HEK293 (cell line): ENCODE measurements around the gene SP4.

ENCODE experiments used
- CTCF ChIA-PET: fragments of 350-600 bp; formaldehyde crosslinking; extraction: SDS; loops from one replicate; lab custom pipeline; 2021; ENCODE audit warnings: antibody characterized with exemption; lab: Yijun Ruan, JAX
- POLR2A ChIA-PET: fragments of 300-600 bp; formaldehyde crosslinking; extraction: SDS; loops from one replicate; lab custom pipeline; 2020; ENCODE audit warnings: antibody characterized with exemption, inconsistent platforms; lab: Yijun Ruan, JAX
- H3K27ac ChIP-seq: fragments of 200-500 bp; sonication (Bioruptor generic); 2 replicates; pipeline ENCODE4 v1.5.1; 2014; ENCODE audit warnings: low read depth, low read length, control low read depth, inconsistent platforms; ENCODE audit errors: extremely low read depth
- H3K36me3 ChIP-seq, 2 experiments: fragments of 200-500 bp in 1 of 2; sonication (Bioruptor generic) in 1 of 2; 1 replicate in 1 of 2; 2 replicates in 1 of 2; pipeline ENCODE4 v1.5.1; 2014 to 2017; ENCODE audit warnings: inconsistent platforms in 2 of 2, low read length in 2 of 2; ENCODE audit not compliant: control insufficient read depth in 2 of 2, insufficient read depth in 1 of 2
- H3K4me1 ChIP-seq: fragments of 200-500 bp; sonication (Bioruptor generic); 2 replicates; pipeline ENCODE4 v1.5.1; 2014; ENCODE audit warnings: mild to moderate bottlenecking, low read length, inconsistent platforms; ENCODE audit not compliant: control insufficient read depth, insufficient read depth
- H3K4me3 ChIP-seq: 2 replicates; pipeline ENCODE4 v1.5.1; 2011; ENCODE audit warnings: low read depth, mild to moderate bottlenecking, control low read depth, low read length, moderate library complexity
- H3K9me3 ChIP-seq: fragments of 200-500 bp; sonication (Bioruptor generic); 2 replicates; pipeline ENCODE4 v1.5.1; 2014; ENCODE audit warnings: low read depth, low read length, inconsistent platforms; ENCODE audit not compliant: control insufficient read depth, insufficient read depth
- HOXD13 ChIP-seq: sonication (generic); formaldehyde crosslinking; IDR thresholded peaks from 2 replicates; pipeline ENCODE4 v1.8.0; 2022; ENCODE audit warnings: missing genetic modification reagents, borderline replicate concordance
- MZF1 ChIP-seq: fragments of 450-650 bp; formaldehyde crosslinking; IDR thresholded peaks from 2 replicates; pipeline ENCODE4 v1.5.1; 2017; ENCODE audit warnings: missing biosample characterization, missing genetic modification characterization, borderline replicate concordance
- SCRT1 ChIP-seq: fragments of 450-650 bp; formaldehyde crosslinking; IDR thresholded peaks from 2 replicates; pipeline ENCODE4 v1.5.1; 2016; ENCODE audit warnings: missing biosample characterization, missing genetic modification characterization, borderline replicate concordance
- SP7 ChIP-seq: fragments of 450-650 bp; formaldehyde crosslinking; IDR thresholded peaks from 2 replicates; pipeline ENCODE4 v1.5.1; 2016; ENCODE audit warnings: missing biosample characterization, missing genetic modification characterization
- ZBTB48 ChIP-seq: fragments of 450-650 bp; formaldehyde crosslinking; IDR thresholded peaks from 2 replicates; pipeline ENCODE4 v1.5.1; 2016; ENCODE audit warnings: missing biosample characterization, missing genetic modification characterization
- ZNF121 ChIP-seq: fragments of 450-650 bp; formaldehyde crosslinking; IDR thresholded peaks from 2 replicates; pipeline ENCODE4 v1.5.1; 2016; ENCODE audit warnings: missing biosample characterization, missing genetic modification characterization
- ZNF155 ChIP-seq: fragments of 450-650 bp; formaldehyde crosslinking; IDR thresholded peaks from 2 replicates; pipeline ENCODE4 v1.5.1; 2016; ENCODE audit warnings: missing biosample characterization, missing genetic modification characterization
- ZNF202 ChIP-seq: fragments of 450-650 bp; formaldehyde crosslinking; IDR thresholded peaks from 2 replicates; pipeline ENCODE4 v1.5.1; 2016; ENCODE audit warnings: missing biosample characterization, missing genetic modification characterization, borderline replicate concordance
- ZNF23 ChIP-seq: fragments of 450-650 bp; formaldehyde crosslinking; IDR thresholded peaks from 2 replicates; pipeline ENCODE4 v1.5.1; 2016; ENCODE audit warnings: missing biosample characterization, missing genetic modification characterization, borderline replicate concordance
- ZNF274 ChIP-seq, 2 experiments: fragments of 200-500 bp in 1 of 2; fragments of 450-650 bp in 1 of 2; sonication (Bioruptor generic) in 1 of 2; formaldehyde crosslinking in 1 of 2; IDR thresholded peaks; 2 replicates each; pipeline versions ENCODE4 v1.5.1 to v1.6.1; 2014 to 2016; ENCODE audit warnings: borderline replicate concordance in 1 of 2, inconsistent platforms in 1 of 2, low read length in 1 of 2, missing biosample characterization in 1 of 2, missing genetic modification characterization in 1 of 2
- ZNF398 ChIP-seq: fragments of 450-650 bp; formaldehyde crosslinking; IDR thresholded peaks from 2 replicates; pipeline ENCODE4 v1.5.1; 2017; ENCODE audit warnings: missing biosample characterization, missing genetic modification characterization
- ZNF433 ChIP-seq: fragments of 450-650 bp; formaldehyde crosslinking; IDR thresholded peaks from 2 replicates; pipeline ENCODE4 v1.5.1; 2016; ENCODE audit warnings: missing biosample characterization, missing genetic modification characterization, low read depth
- ZNF514 ChIP-seq: fragments of 450-650 bp; formaldehyde crosslinking; IDR thresholded peaks from 2 replicates; pipeline ENCODE4 v1.5.1; 2016; ENCODE audit warnings: missing biosample characterization, missing genetic modification characterization
- ZNF677 ChIP-seq: fragments of 450-650 bp; IDR thresholded peaks from 2 replicates; pipeline ENCODE4 v1.5.0; 2018; ENCODE audit warnings: missing biosample characterization, mild to moderate bottlenecking, missing genetic modification characterization, moderate library complexity
- ZNF777 ChIP-seq: fragments of 450-650 bp; formaldehyde crosslinking; IDR thresholded peaks from 2 replicates; pipeline ENCODE4 v1.5.1; 2017; ENCODE audit warnings: missing biosample characterization, missing genetic modification characterization, borderline replicate concordance
- TF ChIP-seq, protein P1 (sequence below): sonication (generic); formaldehyde crosslinking; IDR thresholded peaks from 2 replicates; pipeline ENCODE4 v1.8.1; 2022; ENCODE audit warnings: mild to moderate bottlenecking, moderate library complexity, missing genetic modification reagents
- TF ChIP-seq, protein P2 (sequence below): IDR thresholded peaks from 2 replicates; pipeline ENCODE4 v1.6.1; 2011; ENCODE audit warnings: mild to moderate bottlenecking, low read depth, low read length, borderline replicate concordance
- TF ChIP-seq, protein P3 (sequence below): fragments of 450-650 bp; formaldehyde crosslinking; IDR thresholded peaks from 2 replicates; pipeline ENCODE4 v1.5.1; 2016; ENCODE audit warnings: missing biosample characterization, missing genetic modification characterization, borderline replicate concordance

Gene SP4

GRCh38 chr7:21401944-21402343, 25.9 kb upstream of the SP4 start:
- H3K27ac ChIP-seq: no peak overlapping the region
- ChIA-PET POLR2A (no interaction called here), CTCF (no interaction called here)
- no peaks in the 10 kb centered on the region for H3K4me1 ChIP-seq
- no peaks in the 10 kb centered on the region for H3K36me3 ChIP-seq
- no peak overlapping the region for H3K4me3 ChIP-seq
- no peak for TF ChIP-seq ZNF514 (tag by site-specific recombination)
- TF ChIP-seq ZNF274 (IDR thresholded peaks at IDR 0.05; ENCODE audit: low read length): no peak
- TF ChIP-seq ZNF274 (tag by site-specific recombination; IDR thresholded peaks at IDR 0.05; ENCODE audit: borderline replicate concordance): no peak
- TF ChIP-seq ZBTB48: no peak
- no peak for TF ChIP-seq MZF1 (tag by site-specific recombination)
- TF ChIP-seq ZNF155 (tag by site-specific recombination): no peak
- TF ChIP-seq, protein P1, sequence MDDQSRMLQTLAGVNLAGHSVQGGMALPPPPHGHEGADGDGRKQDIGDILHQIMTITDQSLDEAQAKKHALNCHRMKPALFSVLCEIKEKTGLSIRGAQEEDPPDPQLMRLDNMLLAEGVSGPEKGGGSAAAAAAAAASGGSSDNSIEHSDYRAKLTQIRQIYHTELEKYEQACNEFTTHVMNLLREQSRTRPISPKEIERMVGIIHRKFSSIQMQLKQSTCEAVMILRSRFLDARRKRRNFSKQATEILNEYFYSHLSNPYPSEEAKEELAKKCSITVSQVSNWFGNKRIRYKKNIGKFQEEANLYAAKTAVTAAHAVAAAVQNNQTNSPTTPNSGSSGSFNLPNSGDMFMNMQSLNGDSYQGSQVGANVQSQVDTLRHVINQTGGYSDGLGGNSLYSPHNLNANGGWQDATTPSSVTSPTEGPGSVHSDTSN (CRISPR knock-in tag): no peak
- TF ChIP-seq ZNF202 (tag by site-specific recombination): no peak
- TF ChIP-seq ZNF23 (tag by site-specific recombination): no peak
- TF ChIP-seq, protein P2, sequence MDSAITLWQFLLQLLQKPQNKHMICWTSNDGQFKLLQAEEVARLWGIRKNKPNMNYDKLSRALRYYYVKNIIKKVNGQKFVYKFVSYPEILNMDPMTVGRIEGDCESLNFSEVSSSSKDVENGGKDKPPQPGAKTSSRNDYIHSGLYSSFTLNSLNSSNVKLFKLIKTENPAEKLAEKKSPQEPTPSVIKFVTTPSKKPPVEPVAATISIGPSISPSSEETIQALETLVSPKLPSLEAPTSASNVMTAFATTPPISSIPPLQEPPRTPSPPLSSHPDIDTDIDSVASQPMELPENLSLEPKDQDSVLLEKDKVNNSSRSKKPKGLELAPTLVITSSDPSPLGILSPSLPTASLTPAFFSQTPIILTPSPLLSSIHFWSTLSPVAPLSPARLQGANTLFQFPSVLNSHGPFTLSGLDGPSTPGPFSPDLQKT: no peak
- H3K9me3 ChIP-seq: no peaks in the 10 kb centered on the region

- H3K4me3 ChIP-seq: no peak overlapping the region
- ChIA-PET POLR2A (no interaction called here), CTCF (no interaction called here)
- H3K27ac ChIP-seq: no peak overlapping the region
- no peak for TF ChIP-seq SP7
- no peak for TF ChIP-seq HOXD13 (CRISPR knock-in tag)
- no peak for TF ChIP-seq ZNF777
- no peak for TF ChIP-seq ZNF398
- TF ChIP-seq ZNF677: no peak
- no peak for TF ChIP-seq ZNF433
- no peak for TF ChIP-seq ZNF121
- TF ChIP-seq, protein P3, sequence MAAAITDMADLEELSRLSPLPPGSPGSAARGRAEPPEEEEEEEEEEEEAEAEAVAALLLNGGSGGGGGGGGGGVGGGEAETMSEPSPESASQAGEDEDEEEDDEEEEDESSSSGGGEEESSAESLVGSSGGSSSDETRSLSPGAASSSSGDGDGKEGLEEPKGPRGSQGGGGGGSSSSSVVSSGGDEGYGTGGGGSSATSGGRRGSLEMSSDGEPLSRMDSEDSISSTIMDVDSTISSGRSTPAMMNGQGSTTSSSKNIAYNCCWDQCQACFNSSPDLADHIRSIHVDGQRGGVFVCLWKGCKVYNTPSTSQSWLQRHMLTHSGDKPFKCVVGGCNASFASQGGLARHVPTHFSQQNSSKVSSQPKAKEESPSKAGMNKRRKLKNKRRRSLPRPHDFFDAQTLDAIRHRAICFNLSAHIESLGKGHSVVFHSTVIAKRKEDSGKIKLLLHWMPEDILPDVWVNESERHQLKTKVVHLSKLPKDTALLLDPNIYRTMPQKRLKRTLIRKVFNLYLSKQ: no peak
- TF ChIP-seq SCRT1 (tag by site-specific recombination): no peak
- no peaks in the 10 kb centered on the region for H3K36me3 ChIP-seq
- H3K4me1 ChIP-seq: no peaks in the 10 kb centered on the region
- no peaks in the 10 kb centered on the region for H3K9me3 ChIP-seq
These were observed 19.9 kb upstream of the SP4 start for GRCh38 chr7:21407796-21408480.
